ENCODE data around the gene CAND1.

GRCh38 chr12:67358781-67359338 is 89.7 kb downstream of the CAND1 start:
- TF ChIP-seq ARNT (IDR thresholded peaks at IDR 0.05) (no peak), ZNF384 (IDR thresholded peaks at IDR 0.05) (no peak), FOXK2 (IDR thresholded peaks at IDR 0.05) (no peak), SP1 (IDR thresholded peaks at IDR 0.05) (no peak), FOXM1 (IDR thresholded peaks at IDR 0.05; ENCODE audit: borderline replicate concordance) (no peak), TARDBP (IDR thresholded peaks at IDR 0.05) (no peak), SUZ12 (IDR thresholded peaks at IDR 0.05) (no peak), HDGF (IDR thresholded peaks at IDR 0.05; ENCODE audit: borderline replicate concordance) (no peak), L3MBTL2 (conservative IDR thresholded peaks at IDR 0.05) (no peak), ELF4 (IDR thresholded peaks at IDR 0.05) (no peak), NFRKB (IDR thresholded peaks at IDR 0.05) (no peak), BHLHE40 (IDR thresholded peaks at IDR 0.05; ENCODE audit: borderline replicate concordance) (no peak), FOXA1 (IDR thresholded peaks at IDR 0.05) (no peak), PKNOX1 (IDR thresholded peaks at IDR 0.05) (no peak)
